Neutrophil (primary cell): Measurements from ENCODE around the gene ATP6V1E1.

Experiments used
- H3K27ac ChIP-seq: fragments of 200-600 bp; sonication (generic); 2 replicates; pipeline ENCODE4 v1.5.1; 2016; ENCODE audit warnings: mild to moderate bottlenecking, moderate library complexity
- H3K27me3 ChIP-seq: fragments of 200-600 bp; sonication (generic); 2 replicates; pipeline ENCODE4 v1.6.0; 2016; ENCODE audit warnings: mild to moderate bottlenecking
- H3K36me3 ChIP-seq: fragments of 200-600 bp; sonication (generic); 2 replicates; pipeline ENCODE4 v1.5.1; 2017
- H3K4me1 ChIP-seq, 2 experiments: fragments of 200-600 bp in 1 of 2; sonication (generic) in 1 of 2; 1 replicate in 1 of 2; 2 replicates in 1 of 2; pipeline versions ENCODE4 v1.5.1 to v1.6.1; 2013 to 2016; ENCODE audit warnings: low read depth in 1 of 2, low read length in 1 of 2, mild to moderate bottlenecking in 1 of 2, moderate library complexity in 1 of 2; ENCODE audit not compliant: control insufficient read depth in 1 of 2, insufficient read depth in 1 of 2
- H3K4me3 ChIP-seq, 2 experiments: fragments of 200-600 bp in 1 of 2; sonication (generic) in 1 of 2; 1 replicate in 1 of 2; 2 replicates in 1 of 2; pipeline ENCODE4 v1.5.1; 2013 to 2016; ENCODE audit warnings: low read depth in 1 of 2, low read length in 1 of 2, mild to moderate bottlenecking in 1 of 2, moderate library complexity in 1 of 2
- H3K9me3 ChIP-seq: fragments of 200-600 bp; sonication (generic); 2 replicates; pipeline ENCODE4 v1.5.1; 2016
- CTCF ChIP-seq: fragments of 200-600 bp; sonication (generic); IDR thresholded peaks from 2 replicates; pipeline ENCODE4 v1.5.1; 2016; ENCODE audit warnings: antibody characterized with exemption

ATP6V1E1 gene

GRCh38 chr22:17665248-17665647 is 36.7 kb upstream of the ATP6V1E1 start:
- H3K4me1 ChIP-seq = peaks cover 39 to 40% of the 10 kb centered on the region in 2 experiments
- H3K36me3 ChIP-seq = peaks cover 10% of the 10 kb centered on the region
- no peak overlapping the region for H3K4me3 ChIP-seq
- no peaks in the 10 kb centered on the region for H3K27me3 ChIP-seq
- peak overlapping the region; percentile 66 for H3K27ac ChIP-seq
- no peaks in the 10 kb centered on the region for H3K9me3 ChIP-seq
- TF ChIP-seq CTCF = no peak

- Histone ChIP-seq H3K9me3 (no peaks in the 10 kb centered on the region), H3K36me3 (peaks cover 17% of the 10 kb centered on the region), H3K27ac (peak overlapping the region; percentile 66), H3K4me3 (no peak overlapping the region), H3K27me3 (no peaks in the 10 kb centered on the region), H3K4me1 (peaks cover 33 to 36% of the 10 kb centered on the region in 2 experiments)
- TF ChIP-seq CTCF = no peak
These were observed 36.0 kb upstream of the ATP6V1E1 start for GRCh38 chr22:17664414-17665055.

GRCh38 chr22:17656870-17657395 is 28.4 kb upstream of the ATP6V1E1 start:
- H3K9me3 ChIP-seq = no peaks in the 10 kb centered on the region
- peaks cover 12% of the 10 kb centered on the region for H3K36me3 ChIP-seq
- TF ChIP-seq CTCF = no peak
- H3K27me3 ChIP-seq = no peaks in the 10 kb centered on the region
- no peak overlapping the region for H3K4me3 ChIP-seq
- peak overlapping the region; percentile 44 for H3K27ac ChIP-seq
- peaks cover 20 to 23% of the 10 kb centered on the region in 2 experiments for H3K4me1 ChIP-seq

GRCh38 chr22:17655289-17655688 is 26.7 kb upstream of the ATP6V1E1 start:
- no peaks in the 10 kb centered on the region for H3K9me3 ChIP-seq
- H3K4me3 ChIP-seq = no peak overlapping the region
- peaks cover 21 to 23% of the 10 kb centered on the region in 2 experiments for H3K4me1 ChIP-seq
- peaks cover 7% of the 10 kb centered on the region for H3K36me3 ChIP-seq
- no peaks in the 10 kb centered on the region for H3K27me3 ChIP-seq
- peak overlapping the region; percentile 73 for H3K27ac ChIP-seq
- no peak for TF ChIP-seq CTCF

- Histone ChIP-seq H3K9me3 (no peaks in the 10 kb centered on the region), H3K4me3 (no peak overlapping the region), H3K36me3 (no peaks in the 10 kb centered on the region), H3K27ac (peak overlapping the region; percentile 65), H3K4me1 (peaks cover 24 to 31% of the 10 kb centered on the region in 2 experiments), H3K27me3 (no peaks in the 10 kb centered on the region)
- TF ChIP-seq CTCF = no peak
These were observed 20.0 kb upstream of the ATP6V1E1 start for GRCh38 chr22:17648569-17648968.
